Measurements from ENCODE around the gene TMEM132C. TPM values are rescaled to one million over a fixed set of nuclear protein-coding genes. Genes with fewer than 3 reads are reported as not detected.

TMEM132C gene
- total RNA-seq, 4 donors from 2014 or later, result 2.0 to 3.7 (median 3.0) TPM

DNA sequence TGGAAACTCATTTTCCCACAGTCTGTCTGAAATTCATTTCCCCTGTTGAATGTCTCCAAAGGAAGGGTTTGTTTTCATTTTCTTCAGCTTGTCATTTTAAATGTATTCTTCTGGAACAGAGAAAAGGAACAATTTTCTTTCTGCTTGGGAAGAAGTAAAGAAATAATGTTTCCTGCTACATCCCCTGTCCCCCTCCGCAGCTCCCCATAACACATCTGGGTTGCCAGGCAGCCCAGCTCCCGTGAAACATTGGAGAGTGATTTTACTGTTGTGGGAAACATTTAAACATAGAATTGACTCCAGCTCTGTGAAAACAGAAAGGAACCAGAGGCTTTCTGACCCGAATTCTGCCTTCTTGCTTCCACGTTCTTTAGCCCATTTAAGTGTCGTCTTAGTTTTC is 159.5 kb downstream of the TMEM132C start:
- no peak for DNase-seq (ENCODE audit: low spot score in 2 of 2)
- intact Hi-C loops (cut with DNase I; ENCODE audit: low total_unique reads), result no loop called here
- no peak for TF ChIP-seq POLR2A (IDR thresholded peaks at IDR 0.05)
- TF ChIP-seq, protein P1, sequence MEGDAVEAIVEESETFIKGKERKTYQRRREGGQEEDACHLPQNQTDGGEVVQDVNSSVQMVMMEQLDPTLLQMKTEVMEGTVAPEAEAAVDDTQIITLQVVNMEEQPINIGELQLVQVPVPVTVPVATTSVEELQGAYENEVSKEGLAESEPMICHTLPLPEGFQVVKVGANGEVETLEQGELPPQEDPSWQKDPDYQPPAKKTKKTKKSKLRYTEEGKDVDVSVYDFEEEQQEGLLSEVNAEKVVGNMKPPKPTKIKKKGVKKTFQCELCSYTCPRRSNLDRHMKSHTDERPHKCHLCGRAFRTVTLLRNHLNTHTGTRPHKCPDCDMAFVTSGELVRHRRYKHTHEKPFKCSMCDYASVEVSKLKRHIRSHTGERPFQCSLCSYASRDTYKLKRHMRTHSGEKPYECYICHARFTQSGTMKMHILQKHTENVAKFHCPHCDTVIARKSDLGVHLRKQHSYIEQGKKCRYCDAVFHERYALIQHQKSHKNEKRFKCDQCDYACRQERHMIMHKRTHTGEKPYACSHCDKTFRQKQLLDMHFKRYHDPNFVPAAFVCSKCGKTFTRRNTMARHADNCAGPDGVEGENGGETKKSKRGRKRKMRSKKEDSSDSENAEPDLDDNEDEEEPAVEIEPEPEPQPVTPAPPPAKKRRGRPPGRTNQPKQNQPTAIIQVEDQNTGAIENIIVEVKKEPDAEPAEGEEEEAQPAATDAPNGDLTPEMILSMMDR (IDR thresholded peaks at IDR 0.05), result no peak
- H3K4me3 ChIP-seq (ENCODE audit: low read depth, poor library complexity, severe bottlenecking), result no peak overlapping the region
- 59 to 61% methylated on average over 5 of the region's 5 CpGs for WGBS, 2 donors

DNA sequence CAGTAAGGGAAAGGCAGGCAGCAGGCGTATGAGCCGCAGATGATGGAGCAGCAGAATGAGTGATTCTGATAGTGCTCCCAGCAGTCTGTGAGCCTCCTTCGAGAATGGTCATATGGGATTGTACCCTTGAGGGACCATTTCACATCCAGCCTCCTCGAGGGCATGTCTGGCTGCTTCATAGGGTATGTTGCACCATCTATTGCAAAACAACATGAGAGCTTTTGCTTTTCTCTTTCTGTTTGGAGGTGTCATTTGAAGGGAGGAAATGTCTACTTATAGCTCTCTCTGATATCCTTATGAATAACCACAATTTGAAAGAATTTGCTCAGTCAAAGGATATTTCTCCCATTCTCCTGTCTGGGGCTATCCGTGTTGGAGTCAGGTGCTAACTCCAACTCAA is 172.8 kb downstream of the TMEM132C start:
- no peak for DNase-seq (ENCODE audit: low spot score in 2 of 2)
- H3K4me3 ChIP-seq (ENCODE audit: low read depth, poor library complexity, severe bottlenecking), result no peak overlapping the region
- intact Hi-C loops (cut with DNase I; ENCODE audit: low total_unique reads), result no loop called here
- 83 to 86% methylated on average over 5 of the region's 5 CpGs for WGBS, 2 donors
- TF ChIP-seq POLR2A (IDR thresholded peaks at IDR 0.05), result no peak
- TF ChIP-seq, protein P1 (IDR thresholded peaks at IDR 0.05), result no peak

DNA sequence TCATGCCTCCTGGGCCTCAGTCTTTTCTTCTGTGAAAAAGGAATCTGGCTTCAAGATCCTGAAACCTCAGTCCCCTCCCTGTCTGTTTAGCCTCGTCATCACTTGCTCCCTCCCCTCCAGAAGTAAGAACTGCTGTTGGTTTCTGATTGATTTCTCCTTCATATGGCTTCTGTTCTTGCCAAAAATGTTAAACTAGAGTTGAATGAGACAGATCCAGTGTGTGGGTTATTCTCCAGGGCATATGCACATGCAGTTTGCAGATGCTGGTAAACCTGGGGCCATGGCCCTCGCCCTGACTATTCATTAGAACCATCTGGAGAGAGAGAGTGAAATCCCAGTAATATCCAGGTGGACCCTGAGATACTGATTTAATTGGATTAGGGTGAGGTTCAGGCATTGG is 175.1 kb downstream of the TMEM132C start:
- TF ChIP-seq, protein P1 (IDR thresholded peaks at IDR 0.05), result no peak
- TF ChIP-seq POLR2A (IDR thresholded peaks at IDR 0.05), result no peak
- intact Hi-C loops (cut with DNase I; ENCODE audit: low total_unique reads), result no loop called here
- DNase-seq (ENCODE audit: low spot score in 2 of 2), result no peak
- H3K4me3 ChIP-seq (ENCODE audit: low read depth, poor library complexity, severe bottlenecking), result no peak overlapping the region
- WGBS, 2 donors, result 77 to 86% methylated on average over 2 of the region's 2 CpGs

- H3K4me3 ChIP-seq (ENCODE audit: low read depth, poor library complexity, severe bottlenecking), result no peak overlapping the region
- WGBS, 2 donors, result 64 to 67% methylated on average over 12 of the region's 12 CpGs
- TF ChIP-seq, protein P1 (IDR thresholded peaks at IDR 0.05), result no peak
- TF ChIP-seq POLR2A (IDR thresholded peaks at IDR 0.05), result no peak
- intact Hi-C loops (cut with DNase I; ENCODE audit: low total_unique reads), result no loop called here
- DNase-seq (ENCODE audit: low spot score in 2 of 2), result no peak
Observed at GRCh38 chr12:128444598-128444997, 177.6 kb downstream of the TMEM132C start.

- TF ChIP-seq, protein P1 (IDR thresholded peaks at IDR 0.05), result no peak
- TF ChIP-seq POLR2A (IDR thresholded peaks at IDR 0.05), result no peak
- 66 to 69% methylated on average over 13 of the region's 13 CpGs for WGBS, 2 donors
- DNase-seq (ENCODE audit: low spot score in 2 of 2), result no peak
- intact Hi-C loops (cut with DNase I; ENCODE audit: low total_unique reads), result no loop called here
- no peak overlapping the region for H3K4me3 ChIP-seq (ENCODE audit: low read depth, poor library complexity, severe bottlenecking)
Observed at GRCh38 chr12:128445415-128446127, 178.6 kb downstream of the TMEM132C start.

All from lower leg skin (tissue), 4 donors.